Stimulated activated CD4-positive, alpha-beta T cell treated with anti-CD3 and anti-CD28 coated beads, Interleukin-12 subunit alpha, Interleukin-12 subunit beta, amount 100 ng/mL, for 4 hours (primary cell): ENCODE data around the gene AGBL2.
"Not testable (repeated sequence)": the region's sequence is repeated elsewhere in the genome, so short reads cannot be mapped to it uniquely, and the experiment has no call there.

ENCODE experiments used
- DNase-seq: peaks from one replicate; pipeline ENCODE4 v3.0.0-alpha.2; 2020

AGBL2 gene

GRCh38 chr11:47715082-47715669 is at the start of gene AGBL2:
Gene AGBL2, minus strand, starts transcription at chr11:47715369. Its CDS starts 719 bp downstream, at chr11:47714650.
- peak; percentile 76 for DNase-seq

- DNase-seq = not testable (repeated sequence)
Observed at GRCh38 chr11:47759291-47759690, 44.1 kb upstream of the AGBL2 start.

- no peak for DNase-seq
Observed at GRCh38 chr11:47756208-47756607, 41.0 kb upstream of the AGBL2 start.

DNA sequence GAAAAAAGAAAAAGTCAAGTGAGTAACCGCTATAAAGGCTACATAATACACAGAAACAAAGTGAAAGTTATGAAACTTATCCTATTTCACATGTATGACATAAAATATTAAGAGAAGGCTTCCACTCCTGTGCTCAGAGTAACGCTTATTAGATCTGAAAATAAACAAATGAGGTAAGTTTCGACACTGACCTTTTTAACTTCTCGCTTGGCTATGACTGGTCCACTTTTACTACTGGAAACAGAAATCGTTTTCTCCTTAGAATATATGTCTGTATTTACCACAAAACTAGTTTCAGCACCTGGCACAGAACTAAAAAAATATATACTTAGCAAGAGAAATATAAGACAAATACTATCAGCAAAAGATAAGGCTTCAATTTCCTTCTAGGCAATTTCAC is 35.6 kb upstream of the AGBL2 start:
- no peak for DNase-seq

- not testable (repeated sequence) for DNase-seq
Observed at GRCh38 chr11:47742494-47742893, 27.3 kb upstream of the AGBL2 start.

GRCh38 chr11:47737817-47738216 is 22.6 kb upstream of the AGBL2 start:
- DNase-seq = not testable (repeated sequence)

- no peak for DNase-seq
Observed at GRCh38 chr11:47732271-47732670, 17.1 kb upstream of the AGBL2 start.

DNA sequence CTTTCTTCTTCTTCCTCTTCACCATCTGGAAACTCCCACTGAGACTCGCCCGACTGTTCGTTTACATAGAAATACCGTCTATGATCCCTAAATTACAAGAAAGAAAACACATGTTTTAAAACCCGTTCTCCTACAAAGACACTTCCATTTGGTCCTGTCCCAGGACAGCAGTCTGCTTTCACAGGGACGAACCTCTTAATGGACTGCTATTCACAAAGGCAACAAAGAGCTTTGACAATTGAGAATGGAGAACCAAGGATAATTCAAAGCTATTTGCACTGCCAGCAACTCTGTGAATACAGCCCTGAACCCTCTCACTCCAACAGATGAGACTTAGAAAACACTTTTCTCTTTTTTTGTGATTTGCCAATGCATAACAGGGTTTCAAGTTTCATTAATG is 16.3 kb upstream of the AGBL2 start:
- no peak for DNase-seq

DNA sequence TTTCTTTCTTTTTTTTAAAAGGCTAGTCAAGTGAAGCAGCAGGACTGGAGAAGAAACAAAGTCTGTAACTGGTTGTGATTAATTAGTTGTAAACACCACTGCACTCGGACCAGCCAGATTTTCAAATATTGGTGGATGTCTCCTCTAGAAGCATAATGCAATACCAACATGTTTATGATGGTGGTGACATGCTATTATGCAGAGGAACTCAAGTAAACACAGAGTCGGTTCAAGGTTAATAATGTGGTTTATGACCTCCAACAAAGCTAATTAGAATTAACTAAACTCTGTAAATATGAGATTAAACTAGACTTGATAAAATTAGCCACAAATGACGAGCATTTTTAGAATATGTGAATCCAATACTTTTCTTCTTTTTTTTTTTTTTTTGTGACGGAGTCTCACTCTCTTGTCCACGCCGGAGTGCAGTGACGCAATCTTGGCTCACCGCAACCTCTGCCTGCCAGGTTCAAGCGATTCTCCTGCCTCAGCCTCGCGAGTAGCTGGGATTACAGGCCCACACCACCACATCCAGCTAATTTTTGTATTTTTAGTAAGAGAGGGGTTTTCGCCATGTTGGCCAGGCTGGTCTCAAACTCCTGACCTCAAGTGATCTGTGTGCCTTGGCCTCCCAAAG is 11.8 kb upstream of the AGBL2 start:
- no peak for DNase-seq

GRCh38 chr11:47726118-47726442 is 10.9 kb upstream of the AGBL2 start:
- no peak for DNase-seq

DNA sequence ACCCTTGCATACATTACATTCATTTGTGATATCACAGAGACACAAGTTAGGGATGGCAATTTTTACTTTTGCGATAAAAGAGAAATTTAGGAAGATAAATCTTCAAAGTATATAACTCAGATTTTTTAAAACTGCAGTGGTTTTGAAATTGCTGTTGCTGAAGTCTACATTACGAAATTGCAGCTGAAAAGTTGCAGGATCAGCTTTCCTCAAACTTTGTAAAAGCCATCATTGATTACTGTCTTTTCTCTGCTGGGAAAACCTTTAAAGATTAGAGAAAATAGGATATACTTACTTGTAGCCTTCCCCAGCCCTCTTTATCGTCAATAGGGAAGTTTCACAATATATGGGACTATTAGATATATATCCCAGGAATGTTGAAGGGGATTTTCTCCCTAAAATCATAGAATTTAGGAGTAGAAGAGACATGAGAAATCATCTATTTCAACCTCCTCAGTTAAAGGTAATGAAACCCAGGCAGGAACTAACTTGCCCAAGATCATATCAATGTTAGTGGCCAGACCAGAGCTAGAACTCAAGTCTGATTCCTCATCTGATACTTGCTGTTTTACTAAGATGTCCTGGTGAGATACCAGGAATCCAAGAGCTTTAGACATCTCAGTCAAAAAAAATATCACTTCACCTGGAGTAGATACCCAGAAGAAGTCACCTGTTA is 10.4 kb upstream of the AGBL2 start:
- no peak for DNase-seq

GRCh38 chr11:47724041-47724729 is 9.0 kb upstream of the AGBL2 start:
- DNase-seq = no peak

- no peak for DNase-seq
Observed at GRCh38 chr11:47723041-47723440, 7.9 kb upstream of the AGBL2 start.

- no peak for DNase-seq
Observed at GRCh38 chr11:47720651-47721050, 5.5 kb upstream of the AGBL2 start.

DNA sequence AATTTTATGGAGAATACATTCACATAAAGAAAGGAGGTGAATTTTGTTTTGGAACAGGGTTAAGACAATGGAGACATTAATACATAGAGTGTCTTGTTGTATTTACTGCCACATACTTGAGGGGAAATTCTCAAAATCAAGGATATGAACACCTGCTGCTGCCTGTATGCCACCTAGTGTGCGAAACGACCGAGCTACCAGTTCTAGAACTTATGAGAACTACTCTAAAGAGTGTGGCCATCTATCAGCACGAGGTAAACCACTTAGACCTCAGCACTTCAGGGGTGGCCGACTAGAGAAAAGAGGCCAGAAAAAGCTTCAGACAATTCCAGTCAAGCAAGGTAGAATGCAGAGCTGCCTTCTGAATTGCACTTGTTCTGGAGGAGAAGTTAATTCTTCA is 1.5 kb upstream of the AGBL2 start:
- no peak for DNase-seq

DNA sequence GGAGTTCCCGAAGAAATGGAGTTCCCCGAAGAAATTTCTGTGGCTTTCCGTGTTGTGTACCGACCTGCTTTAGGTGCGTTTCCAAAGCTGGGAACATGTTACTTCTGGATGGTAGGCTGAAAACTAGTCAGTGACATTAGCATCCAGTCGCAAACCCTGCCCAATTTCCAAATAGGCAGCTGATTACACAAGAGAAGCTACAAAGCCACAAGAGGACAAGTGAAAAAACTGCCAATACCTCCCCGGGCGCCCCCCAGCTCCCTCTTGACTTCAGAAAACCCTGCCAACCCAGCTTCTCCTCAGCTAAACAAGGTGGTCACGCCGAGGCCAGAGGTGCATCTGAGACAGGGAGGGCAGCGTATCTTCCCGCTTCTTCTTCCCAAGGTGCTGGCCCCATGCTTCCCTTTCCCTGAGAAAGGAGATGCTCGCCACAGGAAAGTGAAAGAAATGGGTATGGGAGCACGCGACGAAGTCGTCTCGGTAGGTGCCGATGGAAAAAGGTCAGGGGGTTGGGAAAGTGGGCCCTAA is 551 bp downstream of the AGBL2 start:
- DNase-seq = no peak

- no peak for DNase-seq
Observed at GRCh38 chr11:47711816-47712215, 3.4 kb downstream of the AGBL2 start.

DNA sequence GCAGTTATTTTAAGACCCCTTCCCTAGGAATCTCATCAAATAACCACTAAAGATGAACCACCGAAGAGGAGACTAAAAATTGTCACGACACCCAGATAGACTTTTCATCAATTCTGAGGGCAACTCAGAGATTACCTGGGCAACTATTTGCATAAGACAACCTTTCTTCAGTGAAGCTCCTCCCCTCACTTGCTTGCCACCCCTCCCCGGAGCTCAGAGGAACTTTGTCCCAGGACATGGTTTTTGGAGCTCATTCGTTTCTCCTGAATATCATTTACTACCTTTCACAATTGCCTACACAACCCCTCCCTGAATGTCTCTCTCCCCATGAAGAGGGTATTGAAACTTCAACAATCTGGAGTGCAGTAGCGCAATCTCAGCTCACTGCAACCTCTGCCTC is 3.9 kb downstream of the AGBL2 start:
- DNase-seq = no peak

DNA sequence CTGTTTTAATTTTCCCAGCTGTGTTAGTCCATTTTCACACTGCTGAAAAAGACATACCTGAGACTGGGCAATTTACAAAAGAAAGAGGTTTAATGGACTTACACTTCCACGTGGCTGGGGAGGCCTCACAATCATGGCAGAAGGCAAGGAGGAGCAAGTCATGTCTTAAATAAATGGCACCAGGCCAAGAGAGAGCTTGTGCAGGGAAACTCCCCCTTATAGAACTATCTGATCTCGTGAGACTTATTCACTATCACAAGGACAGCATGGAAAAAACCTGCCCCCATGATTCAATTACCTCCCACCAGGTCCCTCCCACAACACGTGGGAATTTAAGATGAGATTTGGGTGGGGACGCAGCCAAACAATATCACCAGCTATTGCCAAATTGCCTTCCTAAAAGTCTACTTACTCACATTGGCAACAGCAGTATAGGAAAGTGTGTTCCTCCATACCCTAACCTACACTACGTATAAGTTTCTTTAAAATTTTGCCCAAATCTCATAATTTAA is 7.8 kb downstream of the AGBL2 start:
- DNase-seq = not testable (repeated sequence)

GRCh38 chr11:47705721-47706120 is 9.4 kb downstream of the AGBL2 start:
- no peak for DNase-seq

GRCh38 chr11:47691979-47692378 is 23.2 kb downstream of the AGBL2 start:
- DNase-seq = no peak

- no peak for DNase-seq
Observed at GRCh38 chr11:47689480-47689879, 25.7 kb downstream of the AGBL2 start.

- no peak for DNase-seq
Observed at GRCh38 chr11:47688991-47689390, 26.2 kb downstream of the AGBL2 start.

DNA sequence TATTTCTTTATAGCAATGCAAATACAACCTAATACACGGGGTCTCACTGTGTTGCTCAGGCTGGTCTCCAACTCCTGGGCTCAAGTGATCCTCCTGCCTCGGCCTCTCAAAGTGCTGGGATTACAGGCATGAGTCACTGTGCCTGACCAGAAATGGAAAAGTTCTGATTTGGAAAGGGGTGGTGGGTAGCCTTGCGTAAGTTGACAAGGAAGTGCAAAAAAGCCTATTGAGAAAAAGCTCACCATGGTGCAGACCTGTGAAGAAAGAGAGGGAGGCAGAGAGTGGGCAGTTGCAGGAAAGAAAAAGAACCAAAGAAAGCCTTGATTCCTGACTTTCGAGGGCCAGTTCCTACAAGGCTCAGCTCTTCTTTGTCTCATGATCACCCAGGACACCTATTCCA is 27.1 kb downstream of the AGBL2 start:
- no peak for DNase-seq
